K562 (cell line): ENCODE data around the gene ZNF302. TPM values are rescaled to one million over a fixed set of nuclear protein-coding genes. Genes with fewer than 3 reads are reported as not detected.

Experiments used
- AFF1 ChIP-seq, 2 experiments: fragments of 450-650 bp; IDR thresholded peaks; 2 replicates each; pipeline ENCODE4 v1.6.1; 2018; ENCODE audit warnings: mild to moderate bottlenecking in 2 of 2, low read depth in 1 of 2; ENCODE audit not compliant: partially characterized antibody in 2 of 2
- AFF4 ChIP-seq: sonication (generic); formaldehyde crosslinking; IDR thresholded peaks from 2 replicates; pipeline ENCODE4 v1.8.0; 2023; ENCODE audit warnings: mild to moderate bottlenecking, missing genetic modification reagents
- CBX3 ChIP-seq, 2 experiments: IDR thresholded peaks; 1 replicate in 1 of 2; 2 replicates in 1 of 2; pipeline ENCODE4 v1.6.1; 2012; ENCODE audit warnings: inconsistent platforms in 2 of 2, low read length in 2 of 2, borderline replicate concordance in 1 of 2, control low read depth in 1 of 2
- ESRRB ChIP-seq: fragments of 250-450 bp; sonication (Bioruptor Pico); IDR thresholded peaks from 2 replicates; pipeline ENCODE4 v1.5.0; 2020; ENCODE audit warnings: mild to moderate bottlenecking, moderate library complexity, borderline replicate concordance
- MYBL2 ChIP-seq, 2 experiments: fragments of 450-650 bp in 1 of 2; sonication (generic) in 1 of 2; formaldehyde crosslinking in 1 of 2; IDR thresholded peaks; 2 replicates each; pipeline versions ENCODE4 v1.6.1 to v1.8.1; 2017 to 2022; ENCODE audit warnings: borderline replicate concordance in 1 of 2, inconsistent platforms in 1 of 2, low read depth in 1 of 2, mild to moderate bottlenecking in 1 of 2, missing genetic modification reagents in 1 of 2, moderate library complexity in 1 of 2
- NFRKB ChIP-seq: fragments of 450-650 bp; IDR thresholded peaks from 2 replicates; pipeline ENCODE4 v1.6.1; 2016; ENCODE audit warnings: low read depth
- NR2F6 ChIP-seq: fragments of 450-650 bp; formaldehyde crosslinking; IDR thresholded peaks from 2 replicates; pipeline ENCODE4 v1.4.0; 2020; ENCODE audit warnings: mild to moderate bottlenecking
- RBM22 ChIP-seq: fragments of 200-400 bp; formaldehyde crosslinking; IDR thresholded peaks from 2 replicates; pipeline ENCODE4 v1.6.1; 2018; ENCODE audit warnings: low read length, low read depth; ENCODE audit not compliant: poor library complexity, severe bottlenecking
- SP1 ChIP-seq: sonication (generic); formaldehyde crosslinking; IDR thresholded peaks from 2 replicates; pipeline ENCODE4 v1.8.1; 2022; ENCODE audit warnings: mild to moderate bottlenecking, missing genetic modification reagents
- TEAD1 ChIP-seq, 2 experiments: fragments of 450-650 bp in 1 of 2; sonication (generic) in 1 of 2; formaldehyde crosslinking; IDR thresholded peaks; 2 replicates each; pipeline versions ENCODE4 v1.4.0 to v1.8.0; 2020 to 2022; ENCODE audit warnings: mild to moderate bottlenecking in 2 of 2, missing genetic modification reagents in 1 of 2
- TRIM24 ChIP-seq, 2 experiments: fragments of 450-650 bp; IDR thresholded peaks; 2 replicates each; pipeline ENCODE4 v1.6.1; 2016
- ZBTB17 ChIP-seq: fragments of 450-650 bp; formaldehyde crosslinking; IDR thresholded peaks from 2 replicates; pipeline ENCODE4 v1.4.0; 2020; ENCODE audit warnings: mild to moderate bottlenecking
- ZEB2 ChIP-seq: fragments of 450-650 bp; IDR thresholded peaks from 2 replicates; pipeline ENCODE4 v1.6.1; 2016
- ZNF347 ChIP-seq: fragments of 450-650 bp; formaldehyde crosslinking; IDR thresholded peaks from 2 replicates; pipeline ENCODE4 v1.4.0; 2020; ENCODE audit warnings: low read depth, mild to moderate bottlenecking, moderate library complexity
- ZNF740 ChIP-seq, 3 experiments: fragments of 200-800 bp in 1 of 3; sonication (Bioruptor generic) in 1 of 3; sonication (generic) in 1 of 3; formaldehyde crosslinking in 1 of 3; IDR thresholded peaks; 2 replicates each; pipeline versions ENCODE4 v1.6.1 to v1.8.0; 2016 to 2022; ENCODE audit warnings: mild to moderate bottlenecking in 2 of 3, missing compliant biosample characterization in 2 of 3, missing genetic modification characterization in 2 of 3, missing genetic modification reagents in 1 of 3
- polyA plus RNA-seq, 8 experiments: library from polyadenylated mRNA; depleted of rRNA in 4 of 8; stranded (reverse) in 5 of 8; unstranded in 3 of 8; fragments of >200 nt; fragmentation: Nextera tagmentation in 2 of 8; fragmentation: Illumina TruSeq in 1 of 8; extraction: Ambion mirVana in 2 of 8; extraction: Trizol in 1 of 8; gene quantifications; 2 replicates each; pipeline versions ENCODE4 v1.2.1 to v1.2.3, GENCODE V29; 2011 to 2014; ENCODE audit warnings: inconsistent platforms in 1 of 8, missing spikeins in 1 of 8
- total RNA-seq, 7 experiments: library from RNA; depleted of rRNA in 6 of 7; stranded (reverse); fragments of >200 nt in 6 of 7; fragmentation: Illumina TruSeq in 2 of 7; extraction: Trizol in 2 of 7; gene quantifications; 2 replicates each; pipeline versions ENCODE4 v1.2.1 to v1.2.3, GENCODE V29; 2011 to 2021; ENCODE audit warnings: low replicate concordance in 1 of 7

ZNF302 gene
- total and polyA plus RNA-seq, 9 of the 15 experiments (the other 6 are each of a cell fraction or from before 2014, with no cell fraction given) = 0.08 to 1.0 (median 0.27) TPM; not detected in 1

- peak in 1 of 2 experiments; percentile 97 for TF ChIP-seq AFF1 (IDR thresholded peaks at IDR 0.05; ENCODE audit: low read depth in 1 of 2, partially characterized antibody in 2 of 2)
- peak; percentile 84 for TF ChIP-seq ZBTB17
- TF ChIP-seq TRIM24 (IDR thresholded peaks at IDR 0.05) = peak in 1 of 2 experiments; percentile 50; a peak in 1 of 4 replicates
- TF ChIP-seq SP1 (CRISPR knock-in tag) = peak; percentile 88
- TF ChIP-seq CBX3 (IDR thresholded peaks at IDR 0.05; ENCODE audit: borderline replicate concordance in 1 of 2, low read length in 2 of 2) = no peak
- no peak for TF ChIP-seq ESRRB
- TF ChIP-seq NFRKB = no peak
- peak; percentile 42 for TF ChIP-seq RBM22
- TF ChIP-seq ZEB2 = no peak
- no peak for TF ChIP-seq NR2F6 (CRISPR knock-in tag)
- peak; percentile 86 to 98 for TF ChIP-seq TEAD1 (CRISPR knock-in tag; IDR thresholded peaks at IDR 0.05)
- TF ChIP-seq ZNF347 = no peak
- TF ChIP-seq AFF4 = peak; percentile 78; the same call in 1 of the 2 replicates
- no peak for TF ChIP-seq MYBL2 (IDR thresholded peaks at IDR 0.05; ENCODE audit: low read depth)
- TF ChIP-seq MYBL2 (CRISPR knock-in tag; IDR thresholded peaks at IDR 0.05; ENCODE audit: borderline replicate concordance) = no peak
- TF ChIP-seq ZNF740 (CRISPR knock-in tag; IDR thresholded peaks at IDR 0.05) = no peak
- TF ChIP-seq ZNF740 (tag; IDR thresholded peaks at IDR 0.05) = no peak
Observed at GRCh38 chr19:34733746-34734536, 56.5 kb downstream of the ZNF302 start, which contains the start of gene ZNF181 (continued).
